ENCODE results near the gene SLC16A1.
A peak's percentile ranks its signal among the peaks of the same experiment; 100 is the strongest.
"Not testable (repeated sequence)": the region's sequence is repeated elsewhere in the genome, so short reads cannot be mapped to it uniquely, and the experiment has no call there.

SLC16A1 gene

GRCh38 chr1:112955773-112956543 lies at the start of gene SLC16A1:
Gene SLC16A1, minus strand, starts transcription at chr1:112956196. Its CDS starts 26,888 bp downstream, at chr1:112929308.
- peak; percentile 97 for DNase-seq

GRCh38 chr1:113003751-113004690 lies 48.0 kb upstream of the SLC16A1 start:
- DNase-seq = no peak

- DNase-seq = no peak
These were observed 46.3 kb upstream of the SLC16A1 start for GRCh38 chr1:113002297-113002696.

GRCh38 chr1:112998592-112999235 lies 42.7 kb upstream of the SLC16A1 start:
- DNase-seq = no peak

- peak; percentile 67 for DNase-seq
These were observed 41.8 kb upstream of the SLC16A1 start for GRCh38 chr1:112997781-112998180.

- no peak for DNase-seq
These were observed 39.9 kb upstream of the SLC16A1 start for GRCh38 chr1:112995890-112996289.

- DNase-seq = not testable (repeated sequence)
These were observed 39.0 kb upstream of the SLC16A1 start for GRCh38 chr1:112995021-112995420.

- no peak for DNase-seq
These were observed 36.8 kb upstream of the SLC16A1 start for GRCh38 chr1:112992780-112993179.

- DNase-seq = no peak
These were observed 35.6 kb upstream of the SLC16A1 start for GRCh38 chr1:112991402-112992120.

- no peak for DNase-seq
These were observed 34.3 kb upstream of the SLC16A1 start for GRCh38 chr1:112990271-112990670.

- no peak for DNase-seq
These were observed 32.4 kb upstream of the SLC16A1 start for GRCh38 chr1:112988367-112988766.

GRCh38 chr1:112985123-112985522 lies 29.1 kb upstream of the SLC16A1 start:
- DNase-seq = no peak

- DNase-seq = no peak
These were observed 27.6 kb upstream of the SLC16A1 start for GRCh38 chr1:112983537-112984131.

GRCh38 chr1:112982853-112983536 lies 27.0 kb upstream of the SLC16A1 start:
- DNase-seq = no peak

GRCh38 chr1:112982328-112982727 lies 26.3 kb upstream of the SLC16A1 start:
- DNase-seq = no peak

GRCh38 chr1:112981834-112982233 lies 25.8 kb upstream of the SLC16A1 start:
- not testable (repeated sequence) for DNase-seq

- DNase-seq = no peak
These were observed 25.4 kb upstream of the SLC16A1 start for GRCh38 chr1:112981426-112981825.

GRCh38 chr1:112975336-112975735 lies 19.3 kb upstream of the SLC16A1 start:
- no peak for DNase-seq

GRCh38 chr1:112974646-112975045 lies 18.6 kb upstream of the SLC16A1 start:
- DNase-seq = no peak

GRCh38 chr1:112973788-112974187 lies 17.8 kb upstream of the SLC16A1 start:
- no peak for DNase-seq

- DNase-seq = no peak
These were observed 15.0 kb upstream of the SLC16A1 start for GRCh38 chr1:112971006-112971405.

GRCh38 chr1:112964347-112964746 lies 8.4 kb upstream of the SLC16A1 start:
- no peak for DNase-seq
